Neural progenitor cell (in vitro differentiated cells): Measurements from ENCODE around the gene SURF1. TPM values are rescaled to one million over a fixed set of nuclear protein-coding genes. Genes with fewer than 3 reads are reported as not detected.

Source experiments
- DNase-seq: peaks from one replicate; pipeline ENCODE4 v3.0.0-alpha.2; 2016; ENCODE audit warnings: low spot score
- H2AFZ ChIP-seq: fragments of 200-600 bp; sonication (generic); replicated peaks from 2 replicates; pipeline ENCODE4 v1.6.1; 2016; ENCODE audit warnings: antibody characterized with exemption
- H3F3A ChIP-seq: fragments of 200-600 bp; sonication (generic); 2 replicates; pipeline ENCODE4 v1.6.1; 2016; ENCODE audit warnings: antibody characterized with exemption, low read depth
- H3K27ac ChIP-seq: fragments of 200-600 bp; sonication (generic); 2 replicates; pipeline ENCODE4 v1.5.1; 2016; ENCODE audit warnings: mild to moderate bottlenecking
- H3K27me3 ChIP-seq: fragments of 200-600 bp; sonication (generic); 2 replicates; pipeline ENCODE4 v1.6.1; 2016; ENCODE audit warnings: mild to moderate bottlenecking, moderate library complexity
- H3K36me3 ChIP-seq: fragments of 200-600 bp; sonication (generic); 2 replicates; pipeline ENCODE4 v1.5.1; 2016
- H3K4me1 ChIP-seq: fragments of 200-600 bp; sonication (generic); 2 replicates; pipeline ENCODE4 v1.6.1; 2016; ENCODE audit warnings: mixed run types
- H3K4me2 ChIP-seq: fragments of 200-600 bp; sonication (generic); 2 replicates; pipeline ENCODE4 v1.6.1; 2016
- H3K4me3 ChIP-seq: fragments of 200-600 bp; sonication (generic); 2 replicates; pipeline ENCODE4 v1.5.1; 2016
- H3K79me2 ChIP-seq: fragments of 200-600 bp; sonication (generic); 2 replicates; pipeline ENCODE4 v1.6.1; 2016; ENCODE audit warnings: low read depth
- H3K9ac ChIP-seq: fragments of 200-600 bp; sonication (generic); 2 replicates; pipeline ENCODE4 v1.6.1; 2016
- H3K9me3 ChIP-seq: fragments of 200-600 bp; sonication (generic); 2 replicates; pipeline ENCODE4 v1.5.1; 2016; ENCODE audit warnings: low read depth
- H4K20me1 ChIP-seq: fragments of 200-600 bp; sonication (generic); 2 replicates; pipeline ENCODE4 v1.6.1; 2016; ENCODE audit warnings: low read depth
- H3K27ac Mint-ChIP-seq: 3 replicates; pipeline ENCODE4 v1.8.0; 2021; ENCODE audit warnings: mixed read lengths
- H3K27me3 Mint-ChIP-seq: 2 replicates; pipeline ENCODE4 v1.8.0; 2022; ENCODE audit warnings: low read depth, mild to moderate bottlenecking, inconsistent platforms, moderate library complexity, mixed read lengths; ENCODE audit not compliant: insufficient read depth
- H3K36me3 Mint-ChIP-seq: 3 replicates; pipeline ENCODE4 v1.8.0; 2021; ENCODE audit warnings: mixed read lengths
- H3K4me1 Mint-ChIP-seq: 3 replicates; pipeline ENCODE4 v1.8.0; 2021; ENCODE audit warnings: mixed read lengths
- H3K4me3 Mint-ChIP-seq: 3 replicates; pipeline ENCODE4 v1.8.0; 2021; ENCODE audit warnings: mild to moderate bottlenecking, moderate library complexity, mixed read lengths
- H3K9me3 Mint-ChIP-seq: 3 replicates; pipeline ENCODE4 v1.8.0; 2020; ENCODE audit warnings: mixed read lengths
- EZH2 ChIP-seq: fragments of 200-600 bp; sonication (generic); IDR thresholded peaks from 2 replicates; pipeline ENCODE4 v1.6.1; 2017; ENCODE audit warnings: antibody characterized with exemption, mild to moderate bottlenecking, moderate library complexity
- EZH2phosphoT487 ChIP-seq: fragments of 200-600 bp; sonication (generic); IDR thresholded peaks from 2 replicates; pipeline ENCODE4 v1.6.1; 2017; ENCODE audit warnings: antibody characterized with exemption
- total RNA-seq: library from RNA; depleted of rRNA; stranded (reverse); fragments of >200 nt; gene quantifications from 2 replicates; pipeline ENCODE4 v1.2.3, GENCODE V29; 2015; ENCODE audit warnings: low replicate concordance
- TF ChIP-seq, protein P1 (sequence below): fragments of 200-600 bp; sonication (generic); IDR thresholded peaks from 2 replicates; pipeline ENCODE4 v1.5.1; 2017; ENCODE audit warnings: antibody characterized with exemption, mild to moderate bottlenecking

SURF1 gene
- total RNA-seq, 1 donor from 2014 or later, result 31.0 TPM

DNA sequence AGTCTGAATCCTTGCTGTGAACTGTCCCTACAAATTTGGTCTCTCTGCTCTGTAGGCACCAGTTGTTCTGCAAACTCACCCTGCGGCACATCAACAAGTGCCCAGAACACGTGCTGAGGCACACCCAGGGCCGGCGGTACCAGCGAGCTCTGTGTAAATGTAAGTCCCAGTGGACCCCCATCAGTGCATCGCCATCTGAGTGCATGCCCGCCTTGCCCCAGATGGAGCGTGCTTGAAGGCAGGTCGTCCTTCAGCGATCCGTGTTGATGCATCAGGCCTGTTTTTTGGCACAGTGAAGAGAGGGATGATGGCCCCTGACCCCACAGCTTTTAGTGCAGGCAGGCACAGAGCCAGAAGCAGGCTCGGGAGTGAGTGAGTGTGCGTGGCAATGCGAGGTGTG lies 1.4 kb upstream of the SURF1 start:
- Histone ChIP-seq H3K4me2 (peak overlapping the region; percentile 77), H3K4me3 (peak overlapping the region; percentile 88), H3K27ac (no peak overlapping the region), H2AFZ (no peak overlapping the region), H3K4me1 (peaks cover 11% of the 10 kb centered on the region), H3K27me3 (no peaks in the 10 kb centered on the region), H3K9me3 (no peaks in the 10 kb centered on the region), H4K20me1 (peaks cover 55% of the 10 kb centered on the region), H3F3A (peaks cover 27% of the 10 kb centered on the region), H3K79me2 (peaks cover 33% of the 10 kb centered on the region), H3K9ac (no peak overlapping the region), H3K36me3 (no peaks in the 10 kb centered on the region)
- peaks cover 23% of the 10 kb centered on the region for H3K36me3 Mint-ChIP-seq
- H3K27me3 Mint-ChIP-seq, result peaks cover 3% of the 10 kb centered on the region
- no peak overlapping the region for H3K27ac Mint-ChIP-seq
- peaks cover 13% of the 10 kb centered on the region for H3K4me1 Mint-ChIP-seq
- no peak for DNase-seq
- TF ChIP-seq, protein P1, sequence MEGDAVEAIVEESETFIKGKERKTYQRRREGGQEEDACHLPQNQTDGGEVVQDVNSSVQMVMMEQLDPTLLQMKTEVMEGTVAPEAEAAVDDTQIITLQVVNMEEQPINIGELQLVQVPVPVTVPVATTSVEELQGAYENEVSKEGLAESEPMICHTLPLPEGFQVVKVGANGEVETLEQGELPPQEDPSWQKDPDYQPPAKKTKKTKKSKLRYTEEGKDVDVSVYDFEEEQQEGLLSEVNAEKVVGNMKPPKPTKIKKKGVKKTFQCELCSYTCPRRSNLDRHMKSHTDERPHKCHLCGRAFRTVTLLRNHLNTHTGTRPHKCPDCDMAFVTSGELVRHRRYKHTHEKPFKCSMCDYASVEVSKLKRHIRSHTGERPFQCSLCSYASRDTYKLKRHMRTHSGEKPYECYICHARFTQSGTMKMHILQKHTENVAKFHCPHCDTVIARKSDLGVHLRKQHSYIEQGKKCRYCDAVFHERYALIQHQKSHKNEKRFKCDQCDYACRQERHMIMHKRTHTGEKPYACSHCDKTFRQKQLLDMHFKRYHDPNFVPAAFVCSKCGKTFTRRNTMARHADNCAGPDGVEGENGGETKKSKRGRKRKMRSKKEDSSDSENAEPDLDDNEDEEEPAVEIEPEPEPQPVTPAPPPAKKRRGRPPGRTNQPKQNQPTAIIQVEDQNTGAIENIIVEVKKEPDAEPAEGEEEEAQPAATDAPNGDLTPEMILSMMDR, result no peak
- H3K4me3 Mint-ChIP-seq, result peak overlapping the region; percentile 85
- H3K9me3 Mint-ChIP-seq, result no peaks in the 10 kb centered on the region

DNA sequence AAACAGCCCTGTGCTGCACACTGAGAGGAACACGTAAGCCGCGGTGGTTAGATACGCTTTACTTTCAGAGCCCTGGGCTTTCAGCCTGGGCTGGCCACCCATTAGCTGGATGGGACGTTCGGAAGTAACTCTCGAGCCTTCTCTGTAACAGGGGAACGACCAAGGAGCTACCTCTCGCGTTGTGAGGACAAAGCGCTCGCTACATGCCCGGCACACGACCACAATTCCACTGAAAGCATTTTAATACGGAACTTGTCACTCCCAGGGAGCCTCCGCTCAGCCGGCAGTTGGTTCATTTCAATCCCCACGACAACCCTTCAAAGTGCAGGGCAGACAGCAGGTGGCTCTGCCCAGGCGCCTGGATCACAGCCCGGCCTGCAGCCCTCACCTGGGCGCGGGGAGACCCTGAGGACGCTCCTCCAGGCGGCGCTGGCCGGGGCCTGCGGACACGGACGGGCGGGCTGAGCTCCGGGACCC lies 368 bp downstream of the SURF1 start:
- Mint-ChIP-seq H3K9me3 (no peaks in the 10 kb centered on the region), H3K4me3 (peak overlapping the region; percentile 93), H3K36me3 (peaks cover 18% of the 10 kb centered on the region), H3K27ac (peak overlapping the region; percentile 46), H3K4me1 (peaks cover 13% of the 10 kb centered on the region), H3K27me3 (peaks cover 5% of the 10 kb centered on the region)
- Histone ChIP-seq H3K27ac (no peak overlapping the region), H3K4me2 (peak overlapping the region; percentile 77), H3K36me3 (peaks cover 4% of the 10 kb centered on the region), H4K20me1 (peaks cover 65% of the 10 kb centered on the region), H3K79me2 (peaks cover 33% of the 10 kb centered on the region), H3F3A (peaks cover 38% of the 10 kb centered on the region), H3K9me3 (no peaks in the 10 kb centered on the region), H3K4me1 (peaks cover 11% of the 10 kb centered on the region), H3K4me3 (peak overlapping the region; percentile 88), H3K27me3 (no peaks in the 10 kb centered on the region), H2AFZ (no peak overlapping the region), H3K9ac (peak overlapping the region; percentile 84)
- no peak for DNase-seq
- TF ChIP-seq EZH2 (no peak), EZH2phosphoT487 (no peak)
- TF ChIP-seq, protein P1, result no peak

DNA sequence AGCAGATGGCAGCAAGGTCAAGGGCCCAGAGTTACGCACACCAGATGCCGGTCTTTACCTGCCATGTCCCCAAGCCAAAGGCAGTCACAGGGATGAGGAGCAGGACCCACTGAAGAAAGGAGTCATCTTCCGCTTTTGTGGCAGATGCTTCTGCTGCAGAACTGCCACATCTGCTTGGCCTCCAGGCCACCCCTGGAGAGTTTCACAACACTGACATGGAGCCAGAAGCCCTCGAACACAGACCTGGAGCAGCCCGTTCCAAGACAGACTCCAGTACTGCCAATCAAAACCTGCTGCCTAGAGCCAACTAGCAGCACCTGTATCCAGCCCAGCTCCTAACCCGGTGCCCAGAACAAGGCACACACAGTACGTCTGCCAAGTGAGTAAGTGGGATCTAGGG lies 1.5 kb downstream of the SURF1 start:
- H3K36me3 ChIP-seq, result peaks cover 14% of the 10 kb centered on the region
- H3K27ac ChIP-seq, result no peak overlapping the region
- H3K9me3 ChIP-seq, result no peaks in the 10 kb centered on the region
- Mint-ChIP-seq H3K4me1 (peaks cover 16% of the 10 kb centered on the region), H3K36me3 (peaks cover 25% of the 10 kb centered on the region), H3K4me3 (peak overlapping the region; percentile 93), H3K9me3 (no peaks in the 10 kb centered on the region), H3K27ac (no peak overlapping the region), H3K27me3 (peaks cover 9% of the 10 kb centered on the region)
- H3K4me1 ChIP-seq, result peaks cover 15% of the 10 kb centered on the region
- H2AFZ ChIP-seq, result no peak overlapping the region
- H3K4me2 ChIP-seq, result peak overlapping the region; percentile 77
- H3K4me3 ChIP-seq, result no peak overlapping the region
- DNase-seq, result no peak
- peaks cover 64% of the 10 kb centered on the region for H4K20me1 ChIP-seq
- peaks cover 41% of the 10 kb centered on the region for H3K79me2 ChIP-seq
- TF ChIP-seq EZH2 (no peak), EZH2phosphoT487 (no peak)
- TF ChIP-seq, protein P1, result no peak
- H3K9ac ChIP-seq, result no peak overlapping the region
- no peaks in the 10 kb centered on the region for H3K27me3 ChIP-seq
- H3F3A ChIP-seq, result peaks cover 50% of the 10 kb centered on the region
